ENCODE measurements around the gene PLPPR5.

Gene PLPPR5

DNA sequence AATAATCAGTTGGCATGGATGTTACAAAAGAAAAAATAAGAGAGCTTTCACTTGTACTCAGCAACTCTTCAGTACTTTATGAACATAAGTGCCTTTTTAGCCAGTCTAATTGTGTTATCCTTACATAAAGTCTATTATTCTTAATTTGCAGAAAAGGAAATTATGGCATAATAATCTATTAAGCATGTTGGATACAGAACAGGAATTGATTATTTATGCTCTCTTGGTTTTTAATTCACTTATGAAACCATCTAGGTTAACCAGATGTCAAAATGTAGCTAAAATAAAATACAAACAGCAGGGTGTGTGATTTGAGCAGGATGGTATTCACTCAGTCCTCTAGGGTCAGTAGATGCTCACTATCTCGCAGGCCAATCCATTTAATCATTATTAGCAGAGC is 79.7 kb downstream of the PLPPR5 start:
- Histone ChIP-seq H3K9ac (ENCODE audit: low read length) (no peak overlapping the region), H3K27ac (ENCODE audit: low read depth, low read length) (no peak overlapping the region), H3K27me3 (ENCODE audit: control insufficient read depth, insufficient read depth, low read length) (no peaks in the 10 kb centered on the region), H3K36me3 (ENCODE audit: control insufficient read depth, insufficient read depth, low read length) (no peaks in the 10 kb centered on the region), H3K4me3 (ENCODE audit: low read length) (no peak overlapping the region), H3K4me1 (ENCODE audit: control insufficient read depth, insufficient read depth, low read length) (no peaks in the 10 kb centered on the region)

- no peak overlapping the region for H3K9ac ChIP-seq (ENCODE audit: low read length)
- no peak overlapping the region for H3K4me3 ChIP-seq (ENCODE audit: low read length)
- no peak overlapping the region for H3K27ac ChIP-seq (ENCODE audit: low read depth, low read length)
- H3K36me3 ChIP-seq (ENCODE audit: control insufficient read depth, insufficient read depth, low read length), result no peaks in the 10 kb centered on the region
- H3K4me1 ChIP-seq (ENCODE audit: control insufficient read depth, insufficient read depth, low read length), result no peaks in the 10 kb centered on the region
- no peaks in the 10 kb centered on the region for H3K27me3 ChIP-seq (ENCODE audit: control insufficient read depth, insufficient read depth, low read length)
Measured at GRCh38 chr1:98923667-98924066, 81.0 kb downstream of the PLPPR5 start.

GRCh38 chr1:98921817-98922216 is 82.8 kb downstream of the PLPPR5 start:
- H3K27ac ChIP-seq (ENCODE audit: low read depth, low read length), result no peak overlapping the region
- no peaks in the 10 kb centered on the region for H3K36me3 ChIP-seq (ENCODE audit: control insufficient read depth, insufficient read depth, low read length)
- no peaks in the 10 kb centered on the region for H3K4me1 ChIP-seq (ENCODE audit: control insufficient read depth, insufficient read depth, low read length)
- H3K27me3 ChIP-seq (ENCODE audit: control insufficient read depth, insufficient read depth, low read length), result no peaks in the 10 kb centered on the region
- no peak overlapping the region for H3K4me3 ChIP-seq (ENCODE audit: low read length)
- no peak overlapping the region for H3K9ac ChIP-seq (ENCODE audit: low read length)

- Histone ChIP-seq H3K4me3 (ENCODE audit: low read length) (no peak overlapping the region), H3K9ac (ENCODE audit: low read length) (no peak overlapping the region), H3K36me3 (ENCODE audit: control insufficient read depth, insufficient read depth, low read length) (no peaks in the 10 kb centered on the region), H3K27ac (ENCODE audit: low read depth, low read length) (no peak overlapping the region), H3K27me3 (ENCODE audit: control insufficient read depth, insufficient read depth, low read length) (no peaks in the 10 kb centered on the region), H3K4me1 (ENCODE audit: control insufficient read depth, insufficient read depth, low read length) (no peaks in the 10 kb centered on the region)
Measured at GRCh38 chr1:98920441-98921110, 84.1 kb downstream of the PLPPR5 start.

DNA sequence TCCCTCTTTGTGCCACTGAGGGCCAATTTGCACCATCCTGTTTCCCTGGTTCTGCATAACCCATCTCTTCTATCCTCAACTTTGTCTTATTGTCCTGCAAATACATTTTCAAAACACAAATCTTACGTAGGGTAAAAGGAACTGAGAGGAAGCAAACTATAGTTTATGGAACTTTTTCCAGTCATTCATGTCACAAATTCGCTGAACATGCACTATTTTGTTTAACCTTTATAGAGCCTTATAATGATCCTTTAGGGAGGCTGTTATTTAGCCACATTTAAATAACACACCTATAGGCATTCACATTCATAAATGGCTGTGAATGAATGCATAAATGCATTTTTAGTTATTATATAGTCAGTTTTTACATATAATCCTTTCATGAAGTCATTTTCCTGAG is 85.0 kb downstream of the PLPPR5 start:
- no peaks in the 10 kb centered on the region for H3K27me3 ChIP-seq (ENCODE audit: control insufficient read depth, insufficient read depth, low read length)
- H3K9ac ChIP-seq (ENCODE audit: low read length), result no peak overlapping the region
- H3K27ac ChIP-seq (ENCODE audit: low read depth, low read length), result no peak overlapping the region
- no peaks in the 10 kb centered on the region for H3K36me3 ChIP-seq (ENCODE audit: control insufficient read depth, insufficient read depth, low read length)
- H3K4me3 ChIP-seq (ENCODE audit: low read length), result no peak overlapping the region
- H3K4me1 ChIP-seq (ENCODE audit: control insufficient read depth, insufficient read depth, low read length), result no peaks in the 10 kb centered on the region

DNA sequence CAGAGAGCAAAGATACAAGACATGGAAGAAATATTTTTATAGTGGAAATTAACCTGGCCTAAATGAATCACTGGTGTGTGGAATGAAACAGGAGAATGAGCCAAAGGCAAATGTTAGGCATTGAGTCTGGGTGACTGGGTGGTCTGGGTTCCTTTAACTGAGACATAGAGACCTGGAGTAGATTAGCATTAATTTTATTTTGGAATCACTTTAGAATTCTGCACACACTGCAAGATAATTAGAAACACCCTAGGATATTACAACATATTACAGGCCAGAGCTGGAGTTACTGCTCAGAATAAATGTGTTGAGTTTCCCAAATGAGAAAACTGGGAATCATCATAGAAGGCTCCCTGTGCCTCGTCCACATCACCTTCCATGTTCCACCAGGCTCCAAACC is 85.5 kb downstream of the PLPPR5 start:
- Histone ChIP-seq H3K4me3 (ENCODE audit: low read length) (no peak overlapping the region), H3K27me3 (ENCODE audit: control insufficient read depth, insufficient read depth, low read length) (no peaks in the 10 kb centered on the region), H3K9ac (ENCODE audit: low read length) (no peak overlapping the region), H3K27ac (ENCODE audit: low read depth, low read length) (no peak overlapping the region), H3K36me3 (ENCODE audit: control insufficient read depth, insufficient read depth, low read length) (no peaks in the 10 kb centered on the region), H3K4me1 (ENCODE audit: control insufficient read depth, insufficient read depth, low read length) (no peaks in the 10 kb centered on the region)

DNA sequence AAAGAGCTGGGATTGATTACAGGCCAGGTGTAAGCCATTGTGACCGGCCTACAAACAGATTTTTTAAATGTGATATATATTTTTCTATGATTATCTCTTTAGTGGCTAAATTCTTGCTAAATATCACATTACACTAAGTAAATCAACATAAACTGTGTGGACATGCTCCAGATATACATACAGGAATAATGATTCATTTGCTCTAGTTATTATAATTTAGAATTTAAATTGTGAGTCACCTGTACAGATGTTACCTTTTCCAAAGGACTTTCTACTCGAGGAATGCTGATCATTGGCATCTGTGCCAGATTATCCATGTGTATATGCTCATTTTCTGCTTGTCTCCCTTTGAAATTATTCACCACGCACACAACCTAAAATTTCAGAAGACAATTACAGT is 90.1 kb downstream of the PLPPR5 start:
- Histone ChIP-seq H3K4me1 (ENCODE audit: control insufficient read depth, insufficient read depth, low read length) (no peaks in the 10 kb centered on the region), H3K36me3 (ENCODE audit: control insufficient read depth, insufficient read depth, low read length) (no peaks in the 10 kb centered on the region), H3K4me3 (ENCODE audit: low read length) (no peak overlapping the region), H3K9ac (ENCODE audit: low read length) (no peak overlapping the region), H3K27ac (ENCODE audit: low read depth, low read length) (no peak overlapping the region), H3K27me3 (ENCODE audit: control insufficient read depth, insufficient read depth, low read length) (no peaks in the 10 kb centered on the region)

DNA sequence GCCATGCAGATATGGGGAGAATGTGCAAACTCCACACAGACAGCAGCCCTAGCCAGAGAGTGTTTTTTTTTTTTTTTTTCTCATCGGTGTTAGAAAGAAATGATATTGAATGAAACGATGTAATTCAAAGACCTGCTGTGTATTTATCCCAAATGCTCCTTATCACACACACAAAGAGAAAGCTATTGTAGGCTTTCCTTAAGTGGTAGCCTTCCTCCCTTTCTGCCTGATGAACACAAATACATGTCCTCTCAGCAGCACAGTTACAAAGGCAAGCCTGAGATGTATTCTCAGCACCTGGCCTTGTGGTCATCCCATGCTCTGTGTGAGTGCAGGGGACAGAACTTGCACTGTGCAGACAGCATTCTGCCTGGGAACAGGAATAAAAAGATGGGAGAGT is 93.8 kb downstream of the PLPPR5 start:
- Histone ChIP-seq H3K9ac (ENCODE audit: low read length) (no peak overlapping the region), H3K27ac (ENCODE audit: low read depth, low read length) (no peak overlapping the region), H3K4me3 (ENCODE audit: low read length) (no peak overlapping the region), H3K36me3 (ENCODE audit: control insufficient read depth, insufficient read depth, low read length) (no peaks in the 10 kb centered on the region), H3K4me1 (ENCODE audit: control insufficient read depth, insufficient read depth, low read length) (no peaks in the 10 kb centered on the region), H3K27me3 (ENCODE audit: control insufficient read depth, insufficient read depth, low read length) (no peaks in the 10 kb centered on the region)

GRCh38 chr1:98908980-98909379 is 95.7 kb downstream of the PLPPR5 start:
- H3K27me3 ChIP-seq (ENCODE audit: control insufficient read depth, insufficient read depth, low read length), result no peaks in the 10 kb centered on the region
- no peak overlapping the region for H3K4me3 ChIP-seq (ENCODE audit: low read length)
- H3K36me3 ChIP-seq (ENCODE audit: control insufficient read depth, insufficient read depth, low read length), result no peaks in the 10 kb centered on the region
- H3K27ac ChIP-seq (ENCODE audit: low read depth, low read length), result no peak overlapping the region
- H3K9ac ChIP-seq (ENCODE audit: low read length), result no peak overlapping the region
- H3K4me1 ChIP-seq (ENCODE audit: control insufficient read depth, insufficient read depth, low read length), result no peaks in the 10 kb centered on the region

- Histone ChIP-seq H3K9ac (ENCODE audit: low read length) (no peak overlapping the region), H3K27me3 (ENCODE audit: control insufficient read depth, insufficient read depth, low read length) (no peaks in the 10 kb centered on the region)
Measured at GRCh38 chr1:98906809-98907208, 97.9 kb downstream of the PLPPR5 start.

GRCh38 chr1:98906361-98906760 is 98.3 kb downstream of the PLPPR5 start:
- Histone ChIP-seq H3K9ac (ENCODE audit: low read length) (no peak overlapping the region), H3K4me3 (ENCODE audit: low read length) (no peak overlapping the region), H3K27me3 (ENCODE audit: control insufficient read depth, insufficient read depth, low read length) (no peaks in the 10 kb centered on the region), H3K27ac (ENCODE audit: low read depth, low read length) (no peak overlapping the region), H3K36me3 (ENCODE audit: control insufficient read depth, insufficient read depth, low read length) (no peaks in the 10 kb centered on the region), H3K4me1 (ENCODE audit: control insufficient read depth, insufficient read depth, low read length) (no peaks in the 10 kb centered on the region)

More at GRCh38 chr1:98906809-98907208, 97.9 kb downstream of the PLPPR5 start:
- Histone ChIP-seq H3K27ac (ENCODE audit: low read depth, low read length) (no peak overlapping the region), H3K4me1 (ENCODE audit: control insufficient read depth, insufficient read depth, low read length) (no peaks in the 10 kb centered on the region), H3K4me3 (ENCODE audit: low read length) (no peak overlapping the region), H3K36me3 (ENCODE audit: control insufficient read depth, insufficient read depth, low read length) (no peaks in the 10 kb centered on the region)

DNA sequence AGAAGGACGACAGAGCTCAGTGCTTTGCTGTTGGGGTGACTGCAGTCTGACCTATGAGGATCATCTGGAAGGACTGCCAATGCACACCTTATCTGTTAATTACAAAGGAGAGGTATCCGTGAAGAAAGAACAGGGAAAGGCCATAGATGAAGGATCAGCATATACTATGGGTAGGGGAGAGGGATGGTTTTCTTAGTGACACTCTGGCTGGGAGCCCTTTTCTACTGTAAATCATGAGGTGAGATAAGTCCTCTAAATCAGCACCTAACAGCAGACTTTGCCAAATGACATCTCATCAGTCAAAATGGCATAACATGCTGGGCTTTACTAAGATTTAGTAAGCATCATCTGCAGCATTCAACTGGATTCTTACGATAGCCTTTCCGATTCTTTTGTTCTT is 100.0 kb downstream of the PLPPR5 start:
- Histone ChIP-seq H3K27me3 (ENCODE audit: control insufficient read depth, insufficient read depth, low read length) (no peaks in the 10 kb centered on the region), H3K4me3 (ENCODE audit: low read length) (no peak overlapping the region), H3K36me3 (ENCODE audit: control insufficient read depth, insufficient read depth, low read length) (no peaks in the 10 kb centered on the region), H3K9ac (ENCODE audit: low read length) (no peak overlapping the region), H3K4me1 (ENCODE audit: control insufficient read depth, insufficient read depth, low read length) (no peaks in the 10 kb centered on the region), H3K27ac (ENCODE audit: low read depth, low read length) (no peak overlapping the region)

DNA sequence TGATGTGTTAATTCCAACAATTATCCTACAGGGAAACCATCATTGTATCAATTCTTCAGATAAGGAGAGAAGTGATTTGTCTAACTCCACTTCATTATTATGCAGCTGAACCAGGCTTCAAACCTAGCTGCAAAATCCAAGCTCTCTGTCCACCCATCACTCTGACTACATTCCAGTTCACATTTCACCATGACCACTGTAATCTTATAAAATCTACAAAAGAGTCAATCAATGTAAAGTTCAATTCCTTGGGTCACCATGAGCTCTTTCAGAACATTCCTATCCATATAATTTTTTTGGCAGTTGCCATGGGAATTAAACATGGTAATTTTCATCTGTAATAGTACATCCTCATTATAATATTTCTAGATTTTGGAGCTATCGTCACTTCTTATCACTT is 100.9 kb downstream of the PLPPR5 start:
- Histone ChIP-seq H3K36me3 (ENCODE audit: control insufficient read depth, insufficient read depth, low read length) (no peaks in the 10 kb centered on the region), H3K27ac (ENCODE audit: low read depth, low read length) (no peak overlapping the region), H3K4me1 (ENCODE audit: control insufficient read depth, insufficient read depth, low read length) (no peaks in the 10 kb centered on the region), H3K9ac (ENCODE audit: low read length) (no peak overlapping the region), H3K27me3 (ENCODE audit: control insufficient read depth, insufficient read depth, low read length) (no peaks in the 10 kb centered on the region), H3K4me3 (ENCODE audit: low read length) (no peak overlapping the region)
